Right ventricle myocardium superior (tissue), 1 donor: ENCODE results near the gene HIVEP1. TPM values are rescaled to one million over a fixed set of nuclear protein-coding genes. Genes with fewer than 3 reads are reported as not detected.
A peak's percentile ranks its signal among the peaks of the same experiment; 100 is the strongest.

ENCODE experiments used
- ATAC-seq: fragments of 200-7000 bp; cut with Tn5 transposase; one replicate; pipeline ENCODE4 v1.9.1; 2020; ENCODE audit warnings: mild to moderate bottlenecking; ENCODE audit not compliant: poor library complexity
- DNase-seq: peaks from one replicate; pipeline ENCODE4 v3.0.0-alpha.2; 2020
- intact Hi-C: fragments of 100-400 bp; cut with DNase I; formaldehyde crosslinking; loops from one replicate; pipeline ENCODE4 v1.11.2; 2022
- long read RNA-seq: library from polyadenylated mRNA; unstranded; transcript quantifications from one replicate; pipeline ENCODE4 v2.0.0, GENCODE V29; 2021
- total RNA-seq: library from RNA; stranded (reverse); fragmentation: NEBNext Ultra II Directional; extraction: Animal tissue kit (Norgen Biotek cat#: 25700); gene quantifications from one replicate; pipeline ENCODE4 v1.2.1, GENCODE V29; 2021
- donor health status: DM: no; HTN: yes; CAD: no; lungs with severe emphysema.

The HIVEP1 gene
- 12.0 TPM for total RNA-seq
- long read RNA-seq, partial matches to known transcripts, result 2 of 2 reads
- long read RNA-seq, other reads (novel, unspliced or antisense), result 0 of 2 reads

DNA sequence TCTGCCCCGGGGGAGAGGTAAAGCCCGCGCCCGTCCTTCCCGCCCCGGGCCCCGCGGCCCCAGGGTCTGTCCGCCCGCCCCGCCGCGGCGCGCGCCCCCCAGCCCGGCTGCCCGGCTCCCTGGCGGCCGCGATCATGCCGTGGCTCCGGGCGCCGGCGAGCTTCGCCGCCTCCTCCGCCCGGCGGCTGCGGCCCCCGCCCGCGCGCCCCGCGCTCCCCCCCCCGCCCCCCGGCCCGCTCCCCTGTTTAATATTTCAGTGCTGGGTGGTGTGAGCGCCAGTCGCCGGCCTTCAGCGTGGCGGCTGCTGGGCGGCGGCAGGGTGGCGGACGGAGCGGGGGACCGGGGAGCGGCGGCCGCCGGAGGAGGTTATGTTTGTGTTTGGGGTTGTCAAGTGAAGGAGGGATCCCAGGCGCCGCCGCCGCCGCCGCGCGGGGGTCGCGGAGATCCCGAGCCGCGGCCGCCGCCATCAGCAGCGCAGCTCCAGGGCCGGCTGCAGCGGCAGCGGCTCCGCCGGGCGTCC is at the start of gene HIVEP1:
Gene HIVEP1, plus strand, starts transcription at position 275 of the 520 bp plus-strand sequence. CDS start 3,317 bp downstream, outside the sequence.
- intact Hi-C loops, result no loop called here
- DNase-seq, result peak; percentile 63
- no peak for ATAC-seq

DNA sequence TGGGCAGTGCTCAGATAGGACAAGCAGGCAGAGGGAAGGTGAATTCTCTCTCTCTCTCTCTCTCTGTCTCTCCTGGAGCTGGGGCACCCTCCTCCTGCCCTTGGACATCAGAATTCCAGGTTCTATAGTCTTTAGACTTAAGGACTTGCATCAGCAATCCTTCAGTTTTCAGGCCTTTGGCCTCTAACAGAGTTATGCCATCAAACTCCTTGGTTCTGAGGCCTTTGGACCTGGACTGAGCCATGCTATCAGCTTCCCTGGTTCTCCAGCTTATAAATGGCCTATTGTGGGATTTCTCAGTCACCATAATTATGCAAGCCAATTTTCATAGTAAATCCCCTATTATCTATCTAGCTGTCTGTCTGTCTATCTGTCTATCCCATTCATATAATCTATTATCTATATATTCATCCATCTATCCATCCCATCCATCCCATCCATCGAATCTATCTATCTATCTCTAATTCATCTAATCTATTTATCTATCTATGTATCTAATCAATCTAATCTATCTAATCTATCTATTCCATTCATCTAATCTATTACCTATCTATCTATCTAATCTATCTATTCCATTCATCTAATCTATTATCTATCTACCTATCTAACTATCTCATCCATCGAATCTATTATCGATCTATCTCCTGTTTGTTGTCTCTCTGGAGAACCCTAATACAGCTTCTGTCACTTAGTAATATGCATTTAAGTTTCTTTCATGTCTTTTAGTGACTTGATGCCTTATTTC is 48.2 kb upstream of the HIVEP1 start:
- DNase-seq (no peak), ATAC-seq (no peak)
- intact Hi-C loops, result no loop called here

DNA sequence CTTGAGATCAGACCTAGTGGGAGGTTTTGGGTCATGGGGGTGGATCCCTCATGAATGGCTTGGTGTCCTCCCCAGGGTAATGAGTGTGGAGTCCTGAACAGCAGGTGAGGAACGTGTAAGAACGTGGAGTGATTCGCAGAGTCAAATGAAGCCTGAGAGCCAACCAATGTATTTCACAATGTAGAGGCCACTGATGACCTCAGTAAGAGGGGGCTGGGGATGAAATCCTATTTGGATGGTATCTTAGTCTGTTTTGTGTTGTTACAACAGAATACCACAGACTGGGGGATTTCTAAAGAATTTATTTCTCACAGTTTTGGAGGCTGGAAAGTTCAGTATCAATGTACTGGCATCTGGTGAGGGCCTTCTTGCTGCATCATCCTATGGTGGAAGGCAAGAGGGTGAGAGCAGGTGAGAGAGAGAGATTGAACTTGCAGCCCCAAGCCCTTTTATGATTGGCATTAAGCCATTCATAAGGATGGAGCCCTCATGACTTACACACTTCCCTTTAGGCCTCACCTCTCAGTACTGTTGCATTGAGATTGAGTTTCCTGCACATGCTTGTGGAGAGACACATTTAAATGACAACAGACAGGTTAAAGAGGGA is 47.3 kb upstream of the HIVEP1 start:
- no peak for DNase-seq
- no peak for ATAC-seq
- intact Hi-C loops, result no loop called here

DNA sequence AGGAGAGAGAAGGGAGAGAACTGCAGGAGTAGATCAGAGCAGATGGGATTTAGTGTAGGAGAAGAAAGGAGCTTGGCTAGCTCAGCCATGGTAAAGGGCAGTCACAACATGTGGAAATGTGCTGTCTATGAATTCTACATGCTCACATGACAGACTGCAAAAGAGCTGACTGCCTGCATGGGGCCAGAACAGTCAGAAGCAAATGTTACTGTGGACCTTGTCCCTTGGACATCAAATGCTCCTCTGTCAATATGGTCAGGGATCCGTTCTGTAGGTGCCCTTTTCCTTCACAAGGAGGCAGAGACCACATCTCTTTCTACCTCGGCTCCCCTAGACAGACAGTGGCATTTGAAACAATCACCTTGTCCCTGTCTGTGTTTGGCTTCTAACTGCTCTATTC is 46.6 kb upstream of the HIVEP1 start:
- DNase-seq, result no peak
- intact Hi-C loops, result no loop called here
- ATAC-seq, result no peak

DNA sequence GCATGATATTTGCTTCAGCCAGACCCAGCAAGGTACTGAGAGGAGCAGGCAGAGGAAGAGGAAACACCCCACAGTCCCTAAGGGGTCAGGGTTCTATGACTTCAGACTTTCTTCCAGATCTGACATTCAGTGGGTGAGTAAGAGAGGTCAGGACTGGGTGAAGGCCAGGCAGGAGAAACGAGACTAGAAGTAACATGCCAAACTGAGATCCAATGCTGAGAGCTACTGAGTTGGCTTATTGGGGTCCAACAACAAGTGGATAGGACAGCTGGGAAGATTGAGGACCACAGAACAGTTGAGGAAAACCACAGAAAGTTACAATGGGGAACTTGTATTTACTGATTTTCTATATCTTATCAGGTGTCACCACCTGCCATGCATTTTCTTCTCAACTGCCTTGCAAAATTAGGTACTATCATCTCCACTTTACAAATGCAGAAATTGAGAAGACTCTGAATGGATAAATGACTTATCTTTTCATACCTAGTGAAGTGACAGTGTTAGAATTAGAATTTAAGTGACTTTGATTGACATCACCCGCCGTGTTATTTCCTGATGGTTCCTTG is 43.8 kb upstream of the HIVEP1 start:
- intact Hi-C loops, result no loop called here

DNA sequence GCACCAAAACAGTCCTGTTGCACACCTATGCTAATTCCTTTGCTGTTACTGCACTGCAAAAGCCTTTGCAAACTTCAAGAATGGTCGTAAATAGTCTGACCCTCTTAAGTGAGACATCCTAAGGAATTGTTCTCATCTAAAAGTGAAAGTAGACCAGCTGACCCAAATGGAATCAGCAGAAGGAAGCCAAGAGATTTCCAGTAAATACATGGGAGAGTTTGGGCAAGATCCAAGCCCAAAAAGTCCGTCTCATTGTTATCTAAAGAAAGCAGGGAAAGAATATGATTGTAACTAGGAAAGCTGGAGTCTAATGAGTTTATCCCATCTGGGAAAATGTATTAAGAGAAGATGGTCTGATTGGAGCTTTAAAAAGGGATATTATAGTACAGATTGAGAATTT is 43.0 kb upstream of the HIVEP1 start:
- intact Hi-C loops, result no loop called here
- DNase-seq (no peak), ATAC-seq (peak; percentile 43)

More for the DNA sequence above, 43.8 kb upstream of the HIVEP1 start:
- DNase-seq, result no peak
- no peak for ATAC-seq

DNA sequence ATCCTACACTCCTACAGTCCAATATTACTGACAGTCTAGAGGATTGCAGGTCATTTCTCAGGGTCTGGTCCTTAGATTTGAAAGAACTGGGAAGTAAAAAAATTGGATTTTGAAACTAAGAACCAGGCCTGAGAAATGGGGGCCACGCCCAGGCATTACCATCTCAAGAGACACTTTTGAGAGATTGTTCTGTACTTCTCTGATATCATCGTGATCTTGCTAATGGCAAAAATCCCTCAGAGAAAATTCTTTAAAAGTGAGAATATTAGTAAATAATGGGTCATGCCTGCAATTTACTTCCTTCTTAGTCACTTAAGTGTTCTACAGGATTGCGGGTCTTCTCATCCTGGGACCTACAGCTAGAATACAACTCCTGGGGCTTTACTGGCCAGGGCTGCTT is 42.0 kb upstream of the HIVEP1 start:
- DNase-seq (no peak), ATAC-seq (no peak)
- intact Hi-C loops, result no loop called here

DNA sequence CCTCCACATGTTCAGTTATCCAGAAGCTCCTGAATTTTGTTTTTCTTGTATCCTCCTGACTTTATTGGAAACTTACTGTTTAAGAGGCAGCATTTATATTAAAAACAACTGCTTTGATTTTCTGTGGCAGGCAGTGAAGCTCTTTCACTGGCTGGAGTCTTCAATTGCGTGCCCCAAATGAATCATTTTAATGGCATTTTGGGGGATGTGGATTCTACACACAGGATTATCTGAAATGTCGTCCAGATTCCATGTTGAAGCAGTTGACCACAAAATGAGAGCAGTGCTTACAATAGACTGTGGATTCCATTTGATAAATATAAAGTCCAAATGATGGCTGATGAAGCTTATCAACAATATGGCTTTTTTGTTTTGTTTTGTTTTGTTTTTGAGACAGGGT is 41.0 kb upstream of the HIVEP1 start:
- intact Hi-C loops, result no loop called here
- no peak for ATAC-seq
- DNase-seq, result no peak

GRCh38 chr6:11972270-11972669 is 39.8 kb upstream of the HIVEP1 start:
- DNase-seq, result no peak
- intact Hi-C loops, result no loop called here
- no peak for ATAC-seq

GRCh38 chr6:11972806-11973205 is 39.3 kb upstream of the HIVEP1 start:
- DNase-seq (no peak), ATAC-seq (no peak)
- intact Hi-C loops, result no loop called here

DNA sequence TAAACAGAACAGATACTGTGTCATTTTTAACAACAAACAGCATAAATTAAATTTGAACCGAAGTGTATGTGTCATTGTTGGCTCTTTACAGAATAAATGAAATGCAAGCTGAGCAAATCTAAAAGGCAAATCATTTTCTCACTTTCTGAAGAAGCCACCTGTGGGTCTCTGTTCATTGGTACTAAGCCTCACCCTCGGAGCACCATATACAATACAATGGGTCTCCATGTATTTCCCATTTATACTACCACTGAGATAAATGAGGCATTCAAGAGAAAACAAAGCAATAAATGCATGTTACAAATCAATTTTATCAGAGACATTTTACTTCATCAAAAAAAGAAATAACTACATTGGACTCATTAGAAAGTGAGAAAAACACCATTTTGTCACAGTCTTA is 38.9 kb upstream of the HIVEP1 start:
- no peak for ATAC-seq
- intact Hi-C loops, result no loop called here
- DNase-seq, result no peak

DNA sequence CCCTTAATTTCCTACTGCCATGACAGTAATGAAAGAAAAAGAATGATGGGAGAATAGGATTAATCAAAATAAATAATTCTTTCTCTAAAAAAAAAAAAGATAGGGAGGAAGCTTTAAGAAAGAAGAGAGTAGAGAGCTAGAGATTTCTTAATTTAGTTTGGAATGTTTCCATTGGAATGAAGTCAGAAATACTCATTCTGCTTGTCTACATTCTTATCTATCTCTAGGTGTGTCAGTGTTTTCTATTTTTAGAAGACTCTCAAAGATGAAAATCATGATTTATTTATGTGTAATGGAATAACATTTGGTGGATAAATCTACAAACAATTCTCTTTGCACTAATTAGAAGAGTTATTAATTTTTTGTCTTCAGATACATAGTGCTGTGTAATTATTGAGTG is 38.0 kb upstream of the HIVEP1 start:
- intact Hi-C loops, result no loop called here
- no peak for ATAC-seq
- no peak for DNase-seq

- no peak for DNase-seq
Measured at GRCh38 chr6:11975353-11975977, 36.6 kb upstream of the HIVEP1 start.

DNA sequence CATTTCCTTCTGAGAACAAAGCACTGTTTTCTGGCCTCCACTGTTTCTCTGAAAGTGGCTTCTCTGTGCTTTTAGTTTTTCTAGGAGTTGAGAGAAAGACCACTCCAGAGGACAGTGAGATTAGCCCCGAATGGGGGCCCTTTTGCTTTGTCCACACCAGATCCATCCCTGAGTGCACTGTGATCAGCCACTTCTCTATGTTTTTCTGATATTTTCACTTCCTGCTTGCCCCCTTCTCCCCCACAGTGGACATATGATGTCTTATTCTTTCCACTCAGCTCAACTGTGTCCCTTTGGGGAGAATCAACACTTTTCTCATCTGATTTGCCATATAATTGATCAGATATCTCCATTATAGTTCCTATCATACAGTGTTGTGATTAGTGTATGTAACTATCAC is 35.6 kb upstream of the HIVEP1 start:
- DNase-seq (no peak), ATAC-seq (no peak)
- intact Hi-C loops, result no loop called here

More at GRCh38 chr6:11975353-11975977, 36.6 kb upstream of the HIVEP1 start:
- ATAC-seq, result peak; percentile 71
- intact Hi-C loops, result no loop called here

DNA sequence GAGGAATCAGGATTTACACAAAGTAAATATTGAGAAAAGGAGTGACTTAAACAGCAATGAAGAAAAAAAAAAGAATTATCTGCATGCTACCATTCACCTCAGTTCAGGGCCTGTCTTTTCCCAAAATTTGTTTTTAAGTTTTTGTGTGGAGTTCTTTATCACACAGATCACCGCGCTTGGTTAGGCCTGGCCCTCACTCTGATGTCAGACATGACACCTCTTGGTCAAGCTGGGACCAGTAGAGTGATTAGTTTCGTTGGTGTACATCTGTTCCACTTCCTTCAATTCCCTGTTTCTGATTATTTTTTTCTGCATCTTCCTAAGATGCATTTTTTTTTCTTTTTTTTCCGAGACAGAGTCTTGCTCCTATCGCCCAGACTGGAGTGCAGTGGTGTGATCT is 34.9 kb upstream of the HIVEP1 start:
- intact Hi-C loops, result no loop called here
- DNase-seq, result no peak
- ATAC-seq, result no peak

DNA sequence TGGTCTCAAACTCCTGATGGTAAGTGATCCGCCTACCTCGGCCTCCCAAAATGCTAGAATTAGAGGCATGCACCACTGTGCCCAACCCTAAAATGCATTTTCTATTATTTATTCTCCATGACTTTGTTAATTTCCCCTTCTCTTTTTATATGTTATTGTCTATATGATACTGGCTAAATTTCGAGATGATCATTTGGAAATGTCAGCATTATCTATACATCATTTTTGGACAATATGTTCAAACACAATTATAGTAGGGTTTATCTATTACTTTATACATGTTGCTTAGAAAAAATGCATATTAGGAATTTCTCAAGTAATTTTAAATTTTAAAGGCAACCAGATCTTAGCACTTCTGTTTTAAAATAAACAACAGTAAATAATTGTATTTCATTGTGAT is 34.4 kb upstream of the HIVEP1 start:
- ATAC-seq (no peak), DNase-seq (no peak)

DNA sequence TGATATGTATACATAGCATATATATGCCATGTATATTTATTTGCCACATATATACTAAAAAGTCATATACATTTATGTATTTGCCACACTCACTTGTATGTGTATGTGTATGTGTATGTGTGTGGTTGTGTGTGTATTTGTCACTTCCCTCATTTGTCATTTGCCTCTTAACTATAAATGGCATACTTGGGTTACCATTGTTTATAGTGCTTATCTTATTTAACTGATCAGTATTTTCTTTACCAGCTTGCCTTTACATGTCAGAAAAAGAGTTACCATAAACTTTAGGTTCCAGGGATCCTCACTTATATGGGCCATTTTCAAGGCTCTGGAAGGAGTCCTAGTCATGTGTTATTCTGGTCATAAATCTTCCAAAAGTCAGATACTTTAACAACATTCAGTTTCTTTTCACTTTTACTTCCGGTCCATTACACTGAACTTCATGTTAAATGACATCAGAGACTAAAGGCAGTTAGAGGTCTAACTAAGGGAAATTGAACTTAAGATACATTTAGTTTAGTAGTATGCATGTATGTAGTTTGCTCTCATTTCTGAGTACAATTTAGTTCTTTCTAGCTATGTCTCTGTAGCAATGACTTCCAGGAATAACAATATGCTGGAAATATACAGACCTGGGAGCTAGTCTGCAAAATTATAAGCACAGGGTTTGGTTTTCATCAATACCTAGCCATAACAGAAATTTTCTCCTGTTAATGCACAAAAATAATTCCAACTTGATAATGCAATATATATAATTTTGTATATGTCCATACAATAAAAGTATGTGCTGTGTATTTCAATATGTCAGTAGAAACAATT is 33.7 kb upstream of the HIVEP1 start:
- no peak for DNase-seq
- no peak for ATAC-seq

More for the DNA sequence above, 34.4 kb upstream of the HIVEP1 start:
- intact Hi-C loops, result no loop called here

DNA sequence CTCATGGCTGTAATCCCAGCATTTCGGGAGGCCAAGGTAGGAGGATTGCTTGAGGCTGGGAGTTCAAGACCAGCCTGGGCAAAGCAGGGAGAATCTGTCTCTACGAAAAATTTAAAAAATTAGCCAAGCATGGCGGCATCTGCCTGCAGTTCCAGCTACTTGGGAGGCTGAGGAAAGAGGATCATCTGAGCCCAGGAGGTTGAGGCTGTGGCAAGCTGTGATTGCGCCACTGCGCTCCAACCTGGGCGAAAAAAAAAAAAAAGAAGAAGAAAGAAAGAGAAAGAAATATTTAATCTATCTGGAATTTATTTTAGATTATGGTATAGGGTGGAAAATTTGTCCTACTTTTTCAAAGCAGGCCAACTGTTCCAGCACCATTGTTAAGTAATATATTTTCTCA is 32.2 kb upstream of the HIVEP1 start:
- intact Hi-C loops, result no loop called here
- DNase-seq, result no peak
- no peak for ATAC-seq

More for the DNA sequence above, 33.7 kb upstream of the HIVEP1 start:
- intact Hi-C loops, result no loop called here

DNA sequence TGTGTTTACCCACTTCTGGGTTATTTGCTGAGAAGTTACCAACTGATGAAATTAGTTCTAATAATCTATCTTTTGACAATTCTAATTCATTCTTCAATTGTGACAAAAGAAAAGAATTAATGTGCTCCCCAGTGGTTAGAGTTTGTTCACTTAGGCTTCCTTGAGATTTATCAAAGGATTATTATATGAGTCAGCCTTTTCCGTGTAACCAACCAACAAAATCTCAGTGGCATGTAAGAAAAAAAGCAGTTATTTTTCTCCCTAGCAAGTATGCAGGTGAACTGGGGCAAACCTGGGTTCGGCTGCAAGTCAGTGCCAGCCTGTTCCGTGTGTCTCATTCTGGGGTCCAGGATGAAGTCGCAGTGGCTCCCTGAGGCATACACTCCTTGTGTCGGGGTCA is 28.8 kb upstream of the HIVEP1 start:
- no peak for ATAC-seq
- intact Hi-C loops, result no loop called here

More for the DNA sequence above, 28.8 kb upstream of the HIVEP1 start:
- DNase-seq, result no peak
